Panc1 (cell line): ENCODE measurements around the gene ZNF446. TPM values are rescaled to one million over a fixed set of nuclear protein-coding genes. Genes with fewer than 3 reads are reported as not detected.

Experiments
- ATAC-seq: fragments of 200-7000 bp; cut with Tn5 transposase; 2 replicates; pipeline ENCODE4 v1.9.1; 2020; ENCODE audit warnings: mild to moderate bottlenecking, moderate library complexity
- BruUV-seq: library from RNA; stranded (reverse); fragments of 400-500 nt; replicated peaks from 2 replicates; lab custom pipeline; 2021; lab: Mats Ljungman, UMichigan
- CTCF ChIA-PET: fragments of 300-600 bp; sonication (Branson Sonifier 250); formaldehyde crosslinking; loops from one replicate; lab custom pipeline; 2022; ENCODE audit warnings: antibody characterized with exemption; lab: Charles Lee
- POLR2A ChIA-PET: fragments of 300-600 bp; sonication (Branson Sonifier 250); formaldehyde crosslinking; loops from one replicate; lab custom pipeline; 2022; ENCODE audit warnings: antibody characterized with exemption; lab: Charles Lee
- DNase-seq: peaks from one replicate; pipeline ENCODE4 v3.0.0-alpha.2; 2010; ENCODE audit warnings: low read depth, low spot score
- H3K27ac ChIP-seq: 2 replicates; pipeline ENCODE4 v1.5.1; 2011; ENCODE audit warnings: mild to moderate bottlenecking, low read length, inconsistent platforms
- H3K27me3 ChIP-seq: fragments of 200-500 bp; sonication (Bioruptor generic); 2 replicates; pipeline ENCODE4 v1.6.0; 2014; ENCODE audit warnings: low read length, inconsistent platforms; ENCODE audit not compliant: control insufficient read depth, insufficient read depth
- H3K36me3 ChIP-seq: fragments of 200-500 bp; sonication (Bioruptor generic); 2 replicates; pipeline ENCODE4 v1.5.1; 2014; ENCODE audit warnings: inconsistent platforms, mild to moderate bottlenecking, low read length, moderate library complexity; ENCODE audit not compliant: control insufficient read depth, insufficient read depth
- H3K4me1 ChIP-seq: 2 replicates; pipeline ENCODE4 v1.5.1; 2011; ENCODE audit warnings: inconsistent platforms, mild to moderate bottlenecking, low read length, moderate library complexity; ENCODE audit not compliant: control insufficient read depth, insufficient read depth
- H3K4me3 ChIP-seq, 2 experiments: 2 replicates each; pipeline ENCODE4 v1.5.1; 2011 to 2012; ENCODE audit warnings: low read depth in 2 of 2, low read length in 2 of 2, mild to moderate bottlenecking in 2 of 2, inconsistent platforms in 1 of 2, moderate library complexity in 1 of 2
- H3K9me3 ChIP-seq: fragments of 200-500 bp; sonication (Bioruptor generic); 2 replicates; pipeline ENCODE4 v1.5.1; 2014; ENCODE audit warnings: low read depth, mild to moderate bottlenecking, inconsistent platforms, low read length, moderate library complexity; ENCODE audit not compliant: control insufficient read depth, insufficient read depth
- POLR2AphosphoS5 ChIP-seq: IDR thresholded peaks from 2 replicates; pipeline ENCODE4 v1.6.1; 2012; ENCODE audit warnings: mild to moderate bottlenecking, low read depth, low read length, moderate library complexity
- SIN3A ChIP-seq: IDR thresholded peaks from 2 replicates; pipeline ENCODE4 v1.6.1; 2012; ENCODE audit warnings: low read depth, mild to moderate bottlenecking, low read length, moderate library complexity, borderline replicate concordance; ENCODE audit not compliant: insufficient read depth
- TCF7L2 ChIP-seq: IDR thresholded peaks from 2 replicates; pipeline ENCODE4 v1.6.1; 2011; ENCODE audit warnings: mild to moderate bottlenecking, low read depth, low read length, inconsistent platforms
- in situ Hi-C: cut with HindIII; loops from 2 replicates; pipeline ENCODE4 v1.10.0; 2016; ENCODE audit warnings: low sequenced_read_pairs, low pct_unique_long_range_greater_than_20kb
- intact Hi-C: fragments of 100-400 bp; cut with micrococcal nuclease; formaldehyde crosslinking; loops from one replicate; pipeline ENCODE4 v1.10.0; 2022; ENCODE audit not compliant: unreplicated experiment
- total RNA-seq: library from RNA; stranded (reverse); gene quantifications from one replicate; pipeline ENCODE4 v1.2.1, GENCODE V29; 2021; ENCODE audit not compliant: unreplicated experiment
- TF ChIP-seq, protein P1 (sequence below): fragments of 450-650 bp; IDR thresholded peaks from 2 replicates; pipeline ENCODE4 v1.5.1; 2017; ENCODE audit warnings: mild to moderate bottlenecking
- TF ChIP-seq, protein P2 (sequence below), 2 experiments: IDR thresholded peaks; 2 replicates each; pipeline ENCODE4 v1.6.1; 2011 to 2012; ENCODE audit warnings: low read depth in 2 of 2, control low read depth in 1 of 2, low read length in 1 of 2, mild to moderate bottlenecking in 1 of 2, moderate library complexity in 1 of 2; ENCODE audit not compliant: insufficient read depth in 1 of 2

The ZNF446 gene
- total RNA-seq, 1 experiment from 2014 or later, result 20.7 TPM

DNA sequence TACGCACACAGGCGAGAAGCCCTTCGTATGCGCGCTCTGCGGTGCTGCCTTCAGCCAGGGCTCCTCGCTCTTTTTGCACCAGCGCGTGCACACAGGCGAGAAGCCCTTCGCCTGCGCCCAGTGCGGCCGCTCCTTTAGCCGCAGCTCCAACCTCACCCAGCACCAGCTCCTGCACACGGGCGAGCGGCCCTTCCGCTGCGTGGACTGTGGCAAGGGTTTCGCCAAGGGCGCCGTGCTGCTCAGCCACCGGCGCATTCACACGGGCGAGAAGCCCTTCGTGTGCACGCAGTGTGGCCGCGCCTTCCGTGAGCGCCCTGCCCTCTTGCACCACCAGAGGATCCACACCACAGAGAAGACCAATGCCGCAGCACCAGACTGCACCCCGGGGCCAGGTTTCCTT lies 20.0 kb upstream of the ZNF446 start:
- Histone ChIP-seq H3K9me3 (no peaks in the 10 kb centered on the region), H3K4me1 (no peaks in the 10 kb centered on the region), H3K27me3 (no peaks in the 10 kb centered on the region), H3K36me3 (no peaks in the 10 kb centered on the region), H3K4me3 (no peak overlapping the region), H3K27ac (no peak overlapping the region)
- no peak for DNase-seq
- ATAC-seq, result no peak
- ChIA-PET CTCF (no interaction called here), POLR2A (no interaction called here)
- in situ Hi-C loops, result no loop called here
- intact Hi-C loops, result no loop called here
- TF ChIP-seq, protein P1, sequence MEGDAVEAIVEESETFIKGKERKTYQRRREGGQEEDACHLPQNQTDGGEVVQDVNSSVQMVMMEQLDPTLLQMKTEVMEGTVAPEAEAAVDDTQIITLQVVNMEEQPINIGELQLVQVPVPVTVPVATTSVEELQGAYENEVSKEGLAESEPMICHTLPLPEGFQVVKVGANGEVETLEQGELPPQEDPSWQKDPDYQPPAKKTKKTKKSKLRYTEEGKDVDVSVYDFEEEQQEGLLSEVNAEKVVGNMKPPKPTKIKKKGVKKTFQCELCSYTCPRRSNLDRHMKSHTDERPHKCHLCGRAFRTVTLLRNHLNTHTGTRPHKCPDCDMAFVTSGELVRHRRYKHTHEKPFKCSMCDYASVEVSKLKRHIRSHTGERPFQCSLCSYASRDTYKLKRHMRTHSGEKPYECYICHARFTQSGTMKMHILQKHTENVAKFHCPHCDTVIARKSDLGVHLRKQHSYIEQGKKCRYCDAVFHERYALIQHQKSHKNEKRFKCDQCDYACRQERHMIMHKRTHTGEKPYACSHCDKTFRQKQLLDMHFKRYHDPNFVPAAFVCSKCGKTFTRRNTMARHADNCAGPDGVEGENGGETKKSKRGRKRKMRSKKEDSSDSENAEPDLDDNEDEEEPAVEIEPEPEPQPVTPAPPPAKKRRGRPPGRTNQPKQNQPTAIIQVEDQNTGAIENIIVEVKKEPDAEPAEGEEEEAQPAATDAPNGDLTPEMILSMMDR, result no peak
- no peak for TF ChIP-seq SIN3A
- no peak for TF ChIP-seq POLR2AphosphoS5
- TF ChIP-seq, protein P2, sequence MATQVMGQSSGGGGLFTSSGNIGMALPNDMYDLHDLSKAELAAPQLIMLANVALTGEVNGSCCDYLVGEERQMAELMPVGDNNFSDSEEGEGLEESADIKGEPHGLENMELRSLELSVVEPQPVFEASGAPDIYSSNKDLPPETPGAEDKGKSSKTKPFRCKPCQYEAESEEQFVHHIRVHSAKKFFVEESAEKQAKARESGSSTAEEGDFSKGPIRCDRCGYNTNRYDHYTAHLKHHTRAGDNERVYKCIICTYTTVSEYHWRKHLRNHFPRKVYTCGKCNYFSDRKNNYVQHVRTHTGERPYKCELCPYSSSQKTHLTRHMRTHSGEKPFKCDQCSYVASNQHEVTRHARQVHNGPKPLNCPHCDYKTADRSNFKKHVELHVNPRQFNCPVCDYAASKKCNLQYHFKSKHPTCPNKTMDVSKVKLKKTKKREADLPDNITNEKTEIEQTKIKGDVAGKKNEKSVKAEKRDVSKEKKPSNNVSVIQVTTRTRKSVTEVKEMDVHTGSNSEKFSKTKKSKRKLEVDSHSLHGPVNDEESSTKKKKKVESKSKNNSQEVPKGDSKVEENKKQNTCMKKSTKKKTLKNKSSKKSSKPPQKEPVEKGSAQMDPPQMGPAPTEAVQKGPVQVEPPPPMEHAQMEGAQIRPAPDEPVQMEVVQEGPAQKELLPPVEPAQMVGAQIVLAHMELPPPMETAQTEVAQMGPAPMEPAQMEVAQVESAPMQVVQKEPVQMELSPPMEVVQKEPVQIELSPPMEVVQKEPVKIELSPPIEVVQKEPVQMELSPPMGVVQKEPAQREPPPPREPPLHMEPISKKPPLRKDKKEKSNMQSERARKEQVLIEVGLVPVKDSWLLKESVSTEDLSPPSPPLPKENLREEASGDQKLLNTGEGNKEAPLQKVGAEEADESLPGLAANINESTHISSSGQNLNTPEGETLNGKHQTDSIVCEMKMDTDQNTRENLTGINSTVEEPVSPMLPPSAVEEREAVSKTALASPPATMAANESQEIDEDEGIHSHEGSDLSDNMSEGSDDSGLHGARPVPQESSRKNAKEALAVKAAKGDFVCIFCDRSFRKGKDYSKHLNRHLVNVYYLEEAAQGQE (IDR thresholded peaks at IDR 0.05; ENCODE audit: insufficient read depth in 1 of 2, low read depth in 2 of 2, low read length in 1 of 2), result no peak
- no peak for TF ChIP-seq TCF7L2
- no TSS peak for BruUV-seq

DNA sequence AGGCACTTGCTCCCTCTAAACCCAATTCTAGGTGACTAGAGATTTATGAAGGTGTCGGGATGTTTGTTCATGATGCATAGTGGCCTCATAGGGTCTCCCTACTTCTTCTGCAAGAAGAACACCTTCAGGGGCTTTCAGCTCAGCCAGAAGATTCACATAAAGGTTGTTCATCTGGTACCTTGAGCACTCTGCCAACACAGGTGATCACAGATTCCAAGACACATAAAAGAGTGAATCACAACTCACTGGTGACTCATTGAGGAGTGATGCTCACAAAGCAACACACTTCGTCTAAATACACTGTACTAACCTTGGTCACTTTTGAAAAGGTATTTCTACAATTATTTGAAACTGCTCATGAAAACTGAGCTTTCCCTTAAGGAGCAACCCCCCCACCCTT lies 16.1 kb upstream of the ZNF446 start:
- Histone ChIP-seq H3K27ac (no peak overlapping the region), H3K4me3 (no peak overlapping the region), H3K36me3 (no peaks in the 10 kb centered on the region), H3K9me3 (no peaks in the 10 kb centered on the region), H3K4me1 (no peaks in the 10 kb centered on the region), H3K27me3 (no peaks in the 10 kb centered on the region)
- POLR2A ChIA-PET, result no interaction called here
- in situ Hi-C loops (no loop called here), intact Hi-C loops (no loop called here)
- ATAC-seq, result no peak
- no peak for DNase-seq
- CTCF ChIA-PET, result no interaction called here
- BruUV-seq, result no TSS peak
- no peak for TF ChIP-seq TCF7L2
- TF ChIP-seq, protein P2 (IDR thresholded peaks at IDR 0.05; ENCODE audit: insufficient read depth in 1 of 2, low read depth in 2 of 2, low read length in 1 of 2), result no peak
- TF ChIP-seq, protein P1, result no peak
- no peak for TF ChIP-seq POLR2AphosphoS5
- no peak for TF ChIP-seq SIN3A
